Measurements from ENCODE around the gene BCKDHA. TPM values are rescaled to one million over a fixed set of nuclear protein-coding genes. Genes with fewer than 3 reads are reported as not detected.
A peak's percentile ranks its signal among the peaks of the same experiment; 100 is the strongest.

BCKDHA gene
- total and polyA plus RNA-seq, 10 donors = 10.3 to 55.6 (median 29.1) TPM

- TF ChIP-seq POLR2AphosphoS5 (IDR thresholded peaks at IDR 0.05) (no peak), POLR2A (IDR thresholded peaks at IDR 0.05) (no peak), CTCF (IDR thresholded peaks at IDR 0.05 in 8 of 11, conservative IDR thresholded peaks at IDR 0.05 in 3 of 11) (no peak)
- intact Hi-C loops (cut with DNase I; ENCODE audit: low total_unique reads) = no loop called here
- DNase-seq = no peak
- Histone ChIP-seq H3K4me1 (peaks cover 14 to 83% (median 49%) of the 10 kb centered on the region in 6 donors), H3K27me3 (replicated peaks in 1 of 7) (no peaks in the 10 kb centered on the region), H3K9me3 (no peaks in the 10 kb centered on the region), H3K4me3 (peak overlapping the region; percentile 69 to 100 (median 90)), H3K36me3 (peaks cover 0 to 29% (median 2%) of the 10 kb centered on the region in 6 donors), H3K27ac (peak overlapping the region in 2 of 8 donors; percentile 94 to 96)
- WGBS, 5 donors = 32 to 52% (median 40%) methylated on average over 3 of the region's 3 CpGs
These were observed 980 bp downstream of the BCKDHA start for GRCh38 chr19:41398598-41398997.

- H3K9me3 ChIP-seq = no peaks in the 10 kb centered on the region
- intact Hi-C loops (cut with DNase I; ENCODE audit: low total_unique reads) = no loop called here
- no peaks in the 10 kb centered on the region for H3K27me3 ChIP-seq (replicated peaks in 1 of 7)
- TF ChIP-seq POLR2AphosphoS5 (IDR thresholded peaks at IDR 0.05) (no peak), CTCF (IDR thresholded peaks at IDR 0.05 in 8 of 11, conservative IDR thresholded peaks at IDR 0.05 in 3 of 11) (no peak), POLR2A (IDR thresholded peaks at IDR 0.05) (no peak)
- WGBS, 5 donors = 82 to 90% (median 87%) methylated on average over 3 of the region's 3 CpGs
- H3K4me3 ChIP-seq = peak overlapping the region in 4 of 8 donors; percentile 69 to 94 (median 84)
- peaks cover 14 to 83% (median 48%) of the 10 kb centered on the region in 6 donors for H3K4me1 ChIP-seq
- DNase-seq = no peak
- H3K27ac ChIP-seq = no peak overlapping the region
- peaks cover 0 to 30% (median 2%) of the 10 kb centered on the region in 6 donors for H3K36me3 ChIP-seq
These were observed 1.5 kb downstream of the BCKDHA start for GRCh38 chr19:41399091-41399490.

GRCh38 chr19:41399525-41399924 is 1.9 kb downstream of the BCKDHA start:
- Histone ChIP-seq H3K27ac (no peak overlapping the region), H3K36me3 (peaks cover 0 to 34% (median 2%) of the 10 kb centered on the region in 6 donors), H3K4me1 (peaks cover 14 to 79% (median 46%) of the 10 kb centered on the region in 6 donors), H3K9me3 (no peaks in the 10 kb centered on the region), H3K27me3 (replicated peaks in 1 of 7) (no peaks in the 10 kb centered on the region), H3K4me3 (no peak overlapping the region)
- no peak for DNase-seq
- 85 to 97% (median 90%) methylated on average over 2 of the region's 2 CpGs for WGBS, 5 donors
- intact Hi-C loops (cut with DNase I; ENCODE audit: low total_unique reads) = no loop called here
- no peak for TF ChIP-seq POLR2AphosphoS5 (IDR thresholded peaks at IDR 0.05)
- no peak for TF ChIP-seq POLR2A (IDR thresholded peaks at IDR 0.05)
- TF ChIP-seq CTCF (IDR thresholded peaks at IDR 0.05 in 8 of 11, conservative IDR thresholded peaks at IDR 0.05 in 3 of 11) = no peak

- Histone ChIP-seq H3K4me3 (no peak overlapping the region), H3K27ac (no peak overlapping the region), H3K27me3 (replicated peaks in 1 of 7) (no peaks in the 10 kb centered on the region), H3K9me3 (no peaks in the 10 kb centered on the region), H3K36me3 (peaks cover 0 to 34% (median 2%) of the 10 kb centered on the region in 6 donors), H3K4me1 (peaks cover 14 to 79% (median 42%) of the 10 kb centered on the region in 6 donors)
- TF ChIP-seq CTCF (IDR thresholded peaks at IDR 0.05 in 8 of 11, conservative IDR thresholded peaks at IDR 0.05 in 3 of 11) (no peak), POLR2A (IDR thresholded peaks at IDR 0.05) (no peak), POLR2AphosphoS5 (IDR thresholded peaks at IDR 0.05) (no peak)
- DNase-seq = no peak
- 67 to 73% (median 69%) methylated on average over 4 of the region's 4 CpGs for WGBS, 5 donors
- intact Hi-C loops (cut with DNase I; ENCODE audit: low total_unique reads) = no loop called here
These were observed 3.9 kb downstream of the BCKDHA start for GRCh38 chr19:41401483-41401882.

All from spleen (tissue), 11 donors.